SK-N-SH treated with all-trans-retinoic acid at 6 μM for 48 hours (cell line): ENCODE data around the gene CCR5AS.

ENCODE experiments used
- ATAC-seq: fragments of 200-7000 bp; cut with Tn5 transposase; 3 replicates; pipeline ENCODE4 v1.9.1; 2020; ENCODE audit warnings: mild to moderate bottlenecking, moderate library complexity
- ARNTL ChIP-seq: fragments of 450-650 bp; formaldehyde crosslinking; IDR thresholded peaks from 2 replicates; pipeline ENCODE4 v1.5.0; 2020; ENCODE audit warnings: low read depth, mild to moderate bottlenecking, moderate library complexity, borderline replicate concordance
- BACH2 ChIP-seq: fragments of 250-450 bp; sonication (Bioruptor Pico); IDR thresholded peaks from 2 replicates; pipeline ENCODE4 v1.9.0; 2021; ENCODE audit warnings: mild to moderate bottlenecking, borderline replicate concordance
- ESRRG ChIP-seq: fragments of 250-450 bp; sonication (Bioruptor Pico); IDR thresholded peaks from 2 replicates; pipeline ENCODE4 v1.6.1; 2021; ENCODE audit warnings: mild to moderate bottlenecking
- GLIS3 ChIP-seq: fragments of 250-450 bp; sonication (Bioruptor Pico); IDR thresholded peaks from 2 replicates; pipeline ENCODE4 v1.5.0; 2020; ENCODE audit warnings: mild to moderate bottlenecking, moderate library complexity
- RARB ChIP-seq: fragments of 250-450 bp; sonication (Bioruptor Pico); IDR thresholded peaks from 2 replicates; pipeline ENCODE4 v1.8.0; 2021; ENCODE audit warnings: mild to moderate bottlenecking, moderate library complexity
- SNAI2 ChIP-seq: fragments of 250-450 bp; sonication (Bioruptor Pico); IDR thresholded peaks from 2 replicates; pipeline ENCODE4 v1.5.0; 2020; ENCODE audit warnings: mild to moderate bottlenecking, moderate library complexity
- TCF4 ChIP-seq: fragments of 250-450 bp; sonication (Bioruptor Pico); IDR thresholded peaks from 2 replicates; pipeline ENCODE4 v1.8.0; 2021; ENCODE audit warnings: mild to moderate bottlenecking, moderate library complexity, borderline replicate concordance
- ZC3H10 ChIP-seq: fragments of 250-450 bp; sonication (Bioruptor Pico); IDR thresholded peaks from 2 replicates; pipeline ENCODE4 v1.5.1; 2021; ENCODE audit warnings: mild to moderate bottlenecking, moderate library complexity
- ZFP3 ChIP-seq: fragments of 250-450 bp; sonication (Bioruptor Pico); IDR thresholded peaks from 2 replicates; pipeline ENCODE4 v1.5.0; 2020; ENCODE audit warnings: mild to moderate bottlenecking, moderate library complexity
- ZFP30 ChIP-seq: fragments of 450-650 bp; formaldehyde crosslinking; IDR thresholded peaks from 2 replicates; pipeline ENCODE4 v1.5.0; 2022; ENCODE audit warnings: mild to moderate bottlenecking, moderate library complexity
- ZNF70 ChIP-seq: fragments of 450-650 bp; formaldehyde crosslinking; IDR thresholded peaks from 2 replicates; pipeline ENCODE4 v1.5.0; 2020; ENCODE audit warnings: mild to moderate bottlenecking, moderate library complexity
- TF ChIP-seq, protein P1 (sequence below): fragments of 250-450 bp; sonication (Bioruptor Pico); IDR thresholded peaks from 2 replicates; pipeline ENCODE4 v1.8.0; 2021; ENCODE audit warnings: low read depth, mild to moderate bottlenecking, moderate library complexity, borderline replicate concordance
- TF ChIP-seq, protein P2 (sequence below): fragments of 250-450 bp; sonication (Bioruptor Pico); IDR thresholded peaks from 2 replicates; pipeline ENCODE4 v1.5.1; 2020; ENCODE audit warnings: low read depth, mild to moderate bottlenecking, moderate library complexity
- TF ChIP-seq, protein P3 (sequence below): fragments of 250-450 bp; sonication (Bioruptor Pico); IDR thresholded peaks from 2 replicates; pipeline ENCODE4 v1.8.0; 2020; ENCODE audit warnings: mild to moderate bottlenecking, moderate library complexity, borderline replicate concordance
- TF ChIP-seq, protein P4 (sequence below): fragments of 250-450 bp; sonication (Bioruptor Pico); IDR thresholded peaks from 2 replicates; pipeline ENCODE4 v1.5.1; 2021; ENCODE audit warnings: mild to moderate bottlenecking, moderate library complexity

CCR5AS gene

DNA sequence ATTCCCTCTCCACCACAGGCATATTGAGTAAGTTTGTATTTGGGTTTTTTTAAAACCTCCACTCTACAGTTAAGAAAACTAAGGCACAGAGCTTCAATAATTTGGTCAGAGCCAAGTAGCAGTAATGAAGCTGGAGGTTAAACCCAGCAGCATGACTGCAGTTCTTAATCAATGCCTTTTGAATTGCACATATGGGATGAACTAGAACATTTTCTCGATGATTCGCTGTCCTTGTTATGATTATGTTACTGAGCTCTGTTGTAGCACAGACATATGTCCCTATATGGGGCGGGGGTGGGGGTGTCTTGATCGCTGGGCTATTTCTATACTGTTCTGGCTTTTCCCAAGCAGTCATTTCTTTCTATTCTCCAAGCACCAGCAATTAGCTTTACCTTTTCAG lies 37.7 kb downstream of the CCR5AS start (continued):
- TF ChIP-seq, protein P1, sequence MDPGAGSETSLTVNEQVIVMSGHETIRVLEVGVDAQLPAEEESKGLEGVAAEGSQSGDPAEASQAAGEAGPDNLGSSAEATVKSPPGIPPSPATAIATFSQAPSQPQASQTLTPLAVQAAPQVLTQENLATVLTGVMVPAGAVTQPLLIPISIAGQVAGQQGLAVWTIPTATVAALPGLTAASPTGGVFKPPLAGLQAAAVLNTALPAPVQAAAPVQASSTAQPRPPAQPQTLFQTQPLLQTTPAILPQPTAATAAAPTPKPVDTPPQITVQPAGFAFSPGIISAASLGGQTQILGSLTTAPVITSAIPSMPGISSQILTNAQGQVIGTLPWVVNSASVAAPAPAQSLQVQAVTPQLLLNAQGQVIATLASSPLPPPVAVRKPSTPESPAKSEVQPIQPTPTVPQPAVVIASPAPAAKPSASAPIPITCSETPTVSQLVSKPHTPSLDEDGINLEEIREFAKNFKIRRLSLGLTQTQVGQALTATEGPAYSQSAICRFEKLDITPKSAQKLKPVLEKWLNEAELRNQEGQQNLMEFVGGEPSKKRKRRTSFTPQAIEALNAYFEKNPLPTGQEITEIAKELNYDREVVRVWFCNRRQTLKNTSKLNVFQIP, result no peak
- TF ChIP-seq ESRRG (no peak), RARB (no peak), SNAI2 (no peak)
- TF ChIP-seq, protein P2, sequence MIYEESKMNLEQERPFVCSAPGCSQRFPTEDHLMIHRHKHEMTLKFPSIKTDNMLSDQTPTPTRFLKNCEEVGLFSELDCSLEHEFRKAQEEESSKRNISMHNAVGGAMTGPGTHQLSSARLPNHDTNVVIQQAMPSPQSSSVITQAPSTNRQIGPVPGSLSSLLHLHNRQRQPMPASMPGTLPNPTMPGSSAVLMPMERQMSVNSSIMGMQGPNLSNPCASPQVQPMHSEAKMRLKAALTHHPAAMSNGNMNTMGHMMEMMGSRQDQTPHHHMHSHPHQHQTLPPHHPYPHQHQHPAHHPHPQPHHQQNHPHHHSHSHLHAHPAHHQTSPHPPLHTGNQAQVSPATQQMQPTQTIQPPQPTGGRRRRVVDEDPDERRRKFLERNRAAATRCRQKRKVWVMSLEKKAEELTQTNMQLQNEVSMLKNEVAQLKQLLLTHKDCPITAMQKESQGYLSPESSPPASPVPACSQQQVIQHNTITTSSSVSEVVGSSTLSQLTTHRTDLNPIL, result no peak

DNA sequence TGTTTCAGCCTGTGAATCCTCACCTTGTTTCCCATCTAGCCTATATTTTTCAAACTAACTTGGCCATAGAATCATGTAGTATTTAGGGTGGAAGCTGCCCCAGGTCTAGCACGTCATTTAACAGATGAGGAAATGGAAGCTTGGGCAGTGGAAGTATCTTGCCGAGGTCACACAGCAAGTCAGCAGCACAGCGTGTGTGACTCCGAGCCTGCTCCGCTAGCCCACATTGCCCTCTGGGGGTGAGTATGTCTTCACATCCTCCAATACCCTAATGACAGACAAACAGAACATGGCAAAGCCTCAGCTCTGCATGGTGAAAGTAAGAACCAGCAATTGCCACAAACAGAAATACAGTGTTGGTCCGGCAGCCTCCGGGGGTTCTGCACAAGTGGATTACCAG lies 38.3 kb downstream of the CCR5AS start:
- TF ChIP-seq TCF4 (no peak), ZFP30 (CRISPR knock-in tag) (no peak), RARB (no peak), SNAI2 (no peak), ZC3H10 (CRISPR knock-in tag) (no peak), ARNTL (CRISPR knock-in tag) (no peak), ZNF70 (no peak)
- TF ChIP-seq, protein P3, sequence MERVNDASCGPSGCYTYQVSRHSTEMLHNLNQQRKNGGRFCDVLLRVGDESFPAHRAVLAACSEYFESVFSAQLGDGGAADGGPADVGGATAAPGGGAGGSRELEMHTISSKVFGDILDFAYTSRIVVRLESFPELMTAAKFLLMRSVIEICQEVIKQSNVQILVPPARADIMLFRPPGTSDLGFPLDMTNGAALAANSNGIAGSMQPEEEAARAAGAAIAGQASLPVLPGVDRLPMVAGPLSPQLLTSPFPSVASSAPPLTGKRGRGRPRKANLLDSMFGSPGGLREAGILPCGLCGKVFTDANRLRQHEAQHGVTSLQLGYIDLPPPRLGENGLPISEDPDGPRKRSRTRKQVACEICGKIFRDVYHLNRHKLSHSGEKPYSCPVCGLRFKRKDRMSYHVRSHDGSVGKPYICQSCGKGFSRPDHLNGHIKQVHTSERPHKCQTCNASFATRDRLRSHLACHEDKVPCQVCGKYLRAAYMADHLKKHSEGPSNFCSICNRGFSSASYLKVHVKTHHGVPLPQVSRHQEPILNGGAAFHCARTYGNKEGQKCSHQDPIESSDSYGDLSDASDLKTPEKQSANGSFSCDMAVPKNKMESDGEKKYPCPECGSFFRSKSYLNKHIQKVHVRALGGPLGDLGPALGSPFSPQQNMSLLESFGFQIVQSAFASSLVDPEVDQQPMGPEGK (CRISPR knock-in tag), result no peak
- TF ChIP-seq, protein P2, result no peak
- ATAC-seq, result peak; percentile 42; the same call in 2 of the 3 replicates

DNA sequence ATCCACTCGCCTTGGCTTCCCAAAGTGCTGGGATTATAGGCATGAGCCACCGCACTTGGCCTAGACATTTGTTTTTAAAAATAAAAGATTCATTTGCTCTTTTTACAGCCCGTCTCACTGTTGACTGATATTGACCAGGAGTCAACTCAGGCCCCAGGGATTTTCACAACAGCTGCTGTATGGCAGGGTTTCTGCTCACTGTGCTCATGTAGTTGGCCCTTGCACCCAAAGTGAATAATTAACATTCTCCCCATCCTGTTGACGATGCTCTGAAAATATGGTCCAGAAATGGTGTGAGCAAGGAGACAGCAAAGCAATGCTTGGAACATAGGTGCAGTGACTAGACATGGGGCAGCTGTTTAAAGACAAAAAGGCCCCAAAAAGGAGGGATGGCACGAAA lies 39.1 kb downstream of the CCR5AS start:
- no peak for ATAC-seq
- TF ChIP-seq ZNF70 (no peak), GLIS3 (no peak), ZC3H10 (CRISPR knock-in tag) (no peak), ZFP3 (CRISPR knock-in tag) (no peak)

DNA sequence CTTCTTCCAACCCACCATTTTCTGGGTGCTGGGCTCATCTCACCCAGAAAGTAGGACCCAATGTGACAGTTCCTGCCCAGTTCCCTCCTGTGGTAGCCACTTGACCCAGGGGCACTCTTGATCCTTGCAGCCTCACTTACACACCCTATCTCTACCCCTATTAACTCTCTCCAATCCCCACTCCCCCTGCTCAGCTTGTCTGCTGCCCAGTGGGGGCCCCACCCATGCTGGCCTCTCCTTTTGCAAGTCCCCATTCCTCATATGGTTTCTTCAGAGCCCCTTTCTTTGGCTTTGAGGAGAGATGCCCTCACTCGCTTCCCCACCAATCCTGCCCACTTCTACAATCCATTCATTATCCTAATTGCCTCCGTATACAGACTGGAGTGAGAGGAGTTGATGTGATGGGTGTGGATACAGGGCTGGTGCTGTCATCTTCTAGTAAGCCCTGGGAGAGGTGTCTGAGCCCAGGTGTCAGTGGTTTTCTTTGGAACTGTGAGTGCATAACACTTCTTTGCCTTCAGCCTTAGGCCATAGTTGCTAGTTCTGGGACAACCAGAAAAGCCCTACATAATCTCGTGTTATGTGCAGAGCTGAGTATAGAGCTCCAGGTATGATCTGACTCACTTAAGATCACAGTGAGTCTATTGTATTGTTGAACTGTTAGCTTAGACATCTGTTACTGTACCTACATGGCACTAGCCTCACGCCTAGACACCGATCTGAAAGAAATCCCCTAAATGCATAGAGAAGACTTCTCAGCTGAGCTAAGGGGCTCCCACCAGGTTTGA lies 40.9 kb downstream of the CCR5AS start:
- no peak for TF ChIP-seq SNAI2
- TF ChIP-seq, protein P4, sequence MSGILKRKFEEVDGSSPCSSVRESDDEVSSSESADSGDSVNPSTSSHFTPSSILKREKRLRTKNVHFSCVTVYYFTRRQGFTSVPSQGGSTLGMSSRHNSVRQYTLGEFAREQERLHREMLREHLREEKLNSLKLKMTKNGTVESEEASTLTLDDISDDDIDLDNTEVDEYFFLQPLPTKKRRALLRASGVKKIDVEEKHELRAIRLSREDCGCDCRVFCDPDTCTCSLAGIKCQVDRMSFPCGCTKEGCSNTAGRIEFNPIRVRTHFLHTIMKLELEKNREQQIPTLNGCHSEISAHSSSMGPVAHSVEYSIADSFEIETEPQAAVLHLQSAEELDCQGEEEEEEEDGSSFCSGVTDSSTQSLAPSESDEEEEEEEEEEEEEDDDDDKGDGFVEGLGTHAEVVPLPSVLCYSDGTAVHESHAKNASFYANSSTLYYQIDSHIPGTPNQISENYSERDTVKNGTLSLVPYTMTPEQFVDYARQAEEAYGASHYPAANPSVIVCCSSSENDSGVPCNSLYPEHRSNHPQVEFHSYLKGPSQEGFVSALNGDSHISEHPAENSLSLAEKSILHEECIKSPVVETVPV (CRISPR knock-in tag), result no peak
- ATAC-seq, result no peak

DNA sequence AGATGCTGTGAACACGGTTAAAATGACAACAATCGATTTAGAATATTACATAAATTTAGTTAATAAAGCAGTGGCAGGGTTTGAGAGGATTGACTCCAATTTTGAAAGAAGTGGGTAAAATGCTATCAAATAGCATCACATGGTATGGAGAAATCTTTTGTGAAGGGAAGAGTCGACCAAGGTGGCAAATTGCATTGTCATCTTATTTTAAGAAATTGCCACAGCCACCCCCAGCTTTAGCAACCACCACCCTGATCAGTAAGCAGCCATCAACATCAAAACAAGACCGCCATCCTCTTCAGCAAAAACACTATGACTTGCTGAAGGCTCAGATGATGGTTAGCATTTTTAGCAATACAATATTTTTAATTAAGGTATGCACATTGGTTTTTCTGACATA lies 41.8 kb downstream of the CCR5AS start:
- ATAC-seq, result no peak
- TF ChIP-seq, protein P4 (CRISPR knock-in tag), result no peak
- no peak for TF ChIP-seq BACH2 (CRISPR knock-in tag)
- TF ChIP-seq, all 23 proteins: peak for 0
